ENCODE measurements around the gene CAMKK1.
A peak's percentile ranks its signal among the peaks of the same experiment; 100 is the strongest.

CAMKK1 gene

DNA sequence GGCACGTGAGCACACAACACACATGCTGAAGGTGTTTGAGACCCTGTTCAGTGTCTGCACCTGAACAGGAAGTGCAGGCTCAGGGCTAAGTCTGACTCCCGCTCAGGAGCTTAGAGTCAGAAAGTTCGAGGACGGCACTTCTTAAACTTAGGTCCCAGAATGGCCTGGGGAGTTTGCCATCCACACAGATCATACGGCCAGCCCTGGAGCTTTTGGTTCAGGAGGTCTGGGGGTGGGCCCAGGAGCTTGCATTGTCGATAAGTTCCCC lies 4.0 kb upstream of the CAMKK1 start:
- no peak for DNase-seq (ENCODE audit: low spot score)

- DNase-seq (ENCODE audit: low spot score) = no peak
Observed at GRCh38 chr17:3896108-3896967, 3.5 kb upstream of the CAMKK1 start.

DNA sequence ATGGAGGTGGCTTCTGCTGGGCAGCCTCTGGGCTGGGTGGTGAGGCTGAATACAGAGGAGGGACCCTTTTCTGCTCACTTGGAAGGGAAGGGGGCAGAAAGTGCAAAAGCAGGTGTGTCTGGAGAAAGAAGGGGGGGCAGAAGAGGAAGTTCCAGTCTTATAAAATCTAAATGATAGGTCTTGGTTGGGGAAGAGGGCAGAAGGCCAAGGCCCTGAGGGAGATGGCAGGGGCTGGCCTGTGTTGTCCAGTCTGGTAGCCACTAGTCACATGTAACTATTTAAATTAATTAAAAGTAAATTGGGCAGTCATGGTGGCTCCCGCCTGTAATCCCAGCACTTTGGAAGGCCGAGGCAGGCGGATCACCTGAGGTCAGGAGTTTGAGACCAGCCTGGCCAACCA lies 2.5 kb upstream of the CAMKK1 start:
- DNase-seq (ENCODE audit: low spot score) = no peak

GRCh38 chr17:3894911-3895343 lies 2.1 kb upstream of the CAMKK1 start:
- DNase-seq (ENCODE audit: low spot score) = no peak

DNA sequence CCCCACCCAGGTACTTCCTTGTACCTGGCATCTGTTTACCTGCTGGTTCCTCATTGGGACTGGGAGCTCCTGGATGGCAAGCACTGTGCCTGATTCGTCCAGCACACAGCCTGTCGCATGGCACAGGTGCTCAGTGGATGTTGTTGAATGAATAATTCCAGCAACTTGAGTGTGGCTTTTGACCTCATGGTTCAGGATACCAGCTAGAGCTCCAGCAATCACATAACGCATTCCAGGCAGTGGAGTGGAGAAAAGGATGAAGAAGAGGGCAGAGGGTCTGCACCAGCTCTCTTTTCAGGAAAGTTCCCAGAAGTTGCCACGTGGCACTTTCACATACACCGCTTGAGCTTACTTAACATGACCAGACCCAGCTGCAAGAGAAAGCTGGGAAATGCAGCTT lies 1.3 kb upstream of the CAMKK1 start:
- no peak for DNase-seq (ENCODE audit: low spot score)

GRCh38 chr17:3893720-3894116 lies 865 bp upstream of the CAMKK1 start:
- DNase-seq (ENCODE audit: low spot score) = no peak

GRCh38 chr17:3892095-3892998 lies 506 bp downstream of the CAMKK1 start:
- peak; percentile 45 for DNase-seq (ENCODE audit: low spot score)

DNA sequence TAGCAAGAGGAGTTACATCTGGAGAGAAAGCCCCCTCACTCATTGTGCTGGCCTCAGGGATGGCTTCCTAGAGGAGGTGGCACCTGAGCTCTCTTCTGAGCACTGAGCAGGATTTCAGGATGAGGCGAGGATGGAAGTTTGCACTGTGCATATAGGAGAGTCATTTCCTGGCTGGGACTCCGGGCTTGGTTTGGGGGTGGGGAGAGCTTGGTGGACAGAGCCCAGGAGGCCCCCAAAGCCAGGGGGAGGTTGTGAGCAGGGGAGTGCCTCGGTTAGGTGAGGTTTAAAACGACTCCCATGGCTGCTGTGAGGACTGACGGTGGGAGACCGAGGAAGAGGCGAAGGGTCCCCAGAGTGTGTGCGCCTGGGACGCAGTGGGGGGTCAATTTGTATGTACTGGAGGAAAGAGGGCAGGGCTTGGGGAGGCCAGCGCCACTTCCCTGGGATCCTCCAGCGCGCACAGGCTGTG lies 1.2 kb downstream of the CAMKK1 start:
- no peak for DNase-seq (ENCODE audit: low spot score)

DNA sequence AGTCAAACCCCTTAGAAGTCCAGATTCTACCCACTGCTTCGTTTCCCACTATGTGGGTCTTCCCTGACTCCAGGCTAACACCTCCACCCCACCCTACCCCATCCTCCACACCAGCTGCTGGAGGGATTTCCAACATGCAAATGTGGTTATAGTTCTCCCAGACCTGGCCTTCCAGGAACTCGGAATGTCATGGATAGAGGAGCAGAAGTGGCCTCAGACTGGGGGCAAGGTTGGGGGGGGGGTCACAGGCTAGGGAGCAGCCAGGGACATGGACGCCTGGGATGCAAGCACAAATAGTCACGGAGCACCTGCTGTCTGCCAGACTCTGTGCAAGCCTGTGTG lies 2.0 kb downstream of the CAMKK1 start:
- no peak for DNase-seq (ENCODE audit: low spot score)

GRCh38 chr17:3890082-3890877 lies 2.6 kb downstream of the CAMKK1 start:
- no peak for DNase-seq (ENCODE audit: low spot score)

- DNase-seq (ENCODE audit: low spot score) = no peak
Observed at GRCh38 chr17:3889325-3890012, 3.4 kb downstream of the CAMKK1 start.

DNA sequence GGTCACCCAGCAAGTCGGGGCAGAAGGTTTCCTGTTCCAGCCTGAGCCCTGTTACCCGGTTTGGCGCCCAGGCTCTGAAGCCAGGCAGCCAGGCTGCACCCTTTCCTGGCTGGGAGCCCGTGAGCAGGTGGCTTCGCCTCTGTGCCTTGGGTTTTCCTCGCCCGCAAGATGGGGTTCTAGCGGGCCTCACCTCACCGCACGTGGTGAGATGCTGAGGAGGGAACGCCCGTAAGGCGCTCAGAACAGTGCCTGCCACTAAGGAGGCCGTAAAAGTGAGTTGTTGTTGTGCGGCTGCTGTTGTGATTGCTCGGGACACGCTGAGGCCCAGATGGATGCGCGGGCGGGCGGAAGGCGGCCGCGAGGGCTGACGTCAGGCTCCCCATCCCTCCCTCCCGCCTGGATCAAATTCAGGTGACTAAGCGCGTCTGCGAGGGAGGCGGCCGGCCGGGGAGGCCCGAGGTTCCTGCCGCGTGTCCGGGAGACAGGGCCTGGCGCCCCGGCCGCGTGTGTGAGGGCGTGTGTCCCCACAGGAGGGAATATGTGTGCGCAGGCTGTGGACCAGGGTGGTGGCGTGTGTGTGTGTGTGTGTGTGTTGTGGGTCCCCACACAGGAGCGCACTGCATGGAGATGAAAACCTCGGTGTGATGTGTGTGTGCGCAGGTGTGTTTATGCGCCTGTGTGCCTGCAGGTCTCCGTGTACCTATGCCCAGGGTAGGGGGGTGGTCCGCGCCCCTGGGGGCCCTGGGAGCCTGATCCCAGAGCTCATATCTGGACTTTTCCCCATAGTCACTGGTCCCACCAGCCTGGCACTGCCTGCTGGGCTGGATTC lies 4.3 kb downstream of the CAMKK1 start:
- DNase-seq (ENCODE audit: low spot score) = no peak

DNA sequence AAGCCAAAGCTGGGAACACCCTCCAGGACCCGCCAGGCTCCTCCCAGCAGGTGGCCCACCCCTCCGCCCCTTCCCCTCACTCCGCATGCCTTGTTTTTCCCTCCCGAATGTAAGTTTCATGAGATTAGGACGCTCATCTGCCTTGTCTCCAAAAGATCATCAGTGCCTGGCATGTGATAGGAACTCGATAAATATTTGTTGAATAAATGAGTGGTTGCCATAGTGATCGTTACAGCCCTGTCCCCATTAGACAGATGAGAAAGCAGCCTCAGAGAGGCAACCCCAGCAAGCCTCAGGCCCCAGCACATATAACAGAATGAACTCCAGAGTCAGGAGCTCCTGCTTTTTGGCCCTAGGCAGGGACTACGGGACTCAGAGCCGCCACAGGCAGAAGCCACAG lies 5.0 kb downstream of the CAMKK1 start:
- no peak for DNase-seq (ENCODE audit: low spot score)

DNA sequence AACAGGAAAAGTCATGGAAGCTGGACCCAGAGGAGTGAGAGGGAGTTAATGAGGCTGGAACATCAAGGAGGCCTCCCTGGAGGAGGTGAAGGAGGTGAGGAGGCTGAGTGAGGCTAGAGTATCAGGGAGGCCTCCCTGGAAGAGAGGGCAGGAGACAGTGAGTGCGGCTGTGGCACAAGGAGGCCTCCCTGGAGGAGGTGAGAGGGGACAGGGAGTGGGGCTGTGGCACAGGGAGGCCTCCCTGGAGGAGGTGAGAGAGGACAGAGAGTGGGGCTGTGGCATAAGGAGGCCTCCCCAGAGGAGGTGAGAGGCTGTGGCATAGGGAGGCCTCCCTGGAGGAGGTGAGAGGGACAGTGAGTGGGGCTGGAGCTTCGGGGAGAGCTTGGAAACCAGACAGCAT lies 5.5 kb downstream of the CAMKK1 start:
- DNase-seq (ENCODE audit: low spot score) = no peak

GRCh38 chr17:3886776-3887175 lies 6.1 kb downstream of the CAMKK1 start:
- DNase-seq (ENCODE audit: low spot score) = peak; percentile 58

DNA sequence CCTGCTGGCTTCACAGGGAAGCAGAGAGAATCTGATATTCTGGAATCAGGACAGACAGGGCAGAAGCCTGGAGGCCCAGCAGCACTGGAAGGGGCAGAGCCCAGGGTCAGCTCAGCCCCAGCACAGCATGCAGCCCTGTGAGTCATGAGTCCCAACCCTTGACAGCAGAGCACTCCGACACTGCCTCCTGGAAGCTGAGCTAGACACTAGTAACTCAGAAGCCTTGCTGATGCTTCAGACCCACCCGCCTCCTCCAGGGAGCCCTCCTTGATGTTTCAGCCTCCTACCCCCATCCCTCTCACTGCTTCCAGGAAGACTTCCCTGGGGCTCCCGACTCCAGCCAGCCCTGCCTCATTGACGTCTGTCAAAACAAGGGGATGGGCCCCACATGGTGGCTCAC lies 6.9 kb downstream of the CAMKK1 start:
- DNase-seq (ENCODE audit: low spot score) = no peak

DNA sequence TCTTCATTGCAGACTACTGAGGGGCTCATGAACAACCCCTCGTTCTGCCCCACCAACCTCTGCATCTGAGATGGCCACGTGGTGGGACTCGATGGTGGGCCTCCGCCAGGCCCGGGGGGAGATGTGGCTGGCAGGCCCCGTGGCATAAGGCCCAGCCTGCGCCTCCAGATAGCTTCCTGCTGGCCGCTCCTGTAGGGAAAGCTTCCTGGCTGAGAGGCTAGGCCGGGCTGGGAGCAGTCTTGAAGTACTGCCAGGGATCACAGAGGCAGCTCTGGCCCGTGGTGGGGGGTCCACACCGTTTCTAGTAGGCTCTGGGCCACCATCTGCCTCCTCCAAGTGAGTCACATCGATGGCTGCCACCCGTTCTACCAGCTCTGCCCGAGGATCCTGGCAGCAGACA lies 7.6 kb downstream of the CAMKK1 start:
- no peak for DNase-seq (ENCODE audit: low spot score)

- DNase-seq (ENCODE audit: low spot score) = no peak
Observed at GRCh38 chr17:3884188-3884587, 8.7 kb downstream of the CAMKK1 start.

DNA sequence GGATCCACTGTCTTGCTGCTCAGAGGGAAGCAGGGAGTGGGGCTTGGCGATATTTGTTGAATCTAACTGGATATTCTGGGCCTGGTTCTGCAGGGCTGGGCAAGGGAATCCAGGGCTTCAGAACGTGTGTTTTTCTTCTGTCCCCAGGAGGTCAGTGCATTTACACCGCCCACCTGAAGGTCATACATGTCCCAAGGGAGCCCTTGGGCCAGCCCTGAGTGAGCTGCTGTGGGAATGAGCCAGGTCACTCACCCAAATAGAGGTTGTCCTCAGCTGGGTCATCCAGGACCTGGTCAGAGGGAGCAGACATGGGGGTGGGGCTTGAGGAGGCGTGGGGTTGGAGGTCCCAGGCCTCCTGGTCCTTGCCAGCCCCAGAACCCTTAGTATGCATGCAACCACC lies 10.6 kb downstream of the CAMKK1 start:
- DNase-seq (ENCODE audit: low spot score) = no peak

GRCh38 chr17:3880983-3881382 lies 11.9 kb downstream of the CAMKK1 start:
- no peak for DNase-seq (ENCODE audit: low spot score)

Measured in globus pallidus (tissue), 1 donor.